ENCODE data around the gene KCNK3.

DNA sequence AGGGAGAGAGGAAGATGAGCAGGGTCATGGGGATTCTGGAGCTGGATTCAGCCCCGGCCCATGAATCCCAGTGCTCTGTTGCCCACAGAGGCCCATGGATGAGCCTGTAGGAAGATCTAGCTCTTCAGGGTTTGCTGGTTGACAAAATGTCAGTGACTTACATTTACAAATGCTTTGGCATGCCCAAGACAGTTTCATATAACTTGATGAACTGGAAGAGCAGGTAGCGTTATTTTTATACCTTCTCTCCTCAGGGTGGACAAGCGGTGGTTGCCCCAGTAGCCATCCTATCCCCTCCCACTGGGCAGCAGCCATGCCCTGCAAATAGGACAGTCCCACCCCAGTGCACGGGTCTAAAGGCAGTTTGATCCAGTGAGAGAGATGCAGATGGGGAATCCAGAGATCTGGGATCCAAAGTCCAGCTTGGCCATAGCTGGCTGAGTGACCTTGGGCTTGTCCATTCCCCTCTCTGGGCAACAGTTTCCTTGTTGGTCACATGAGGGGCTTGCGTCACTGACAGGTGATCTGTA is 21.5 kb upstream of the KCNK3 start:
- TF ChIP-seq POLR2AphosphoS5 (IDR thresholded peaks at IDR 0.05) (no peak), POLR2A (IDR thresholded peaks at IDR 0.05) (no peak), EP300 (IDR thresholded peaks at IDR 0.05) (no peak)
- TF ChIP-seq, protein P1, sequence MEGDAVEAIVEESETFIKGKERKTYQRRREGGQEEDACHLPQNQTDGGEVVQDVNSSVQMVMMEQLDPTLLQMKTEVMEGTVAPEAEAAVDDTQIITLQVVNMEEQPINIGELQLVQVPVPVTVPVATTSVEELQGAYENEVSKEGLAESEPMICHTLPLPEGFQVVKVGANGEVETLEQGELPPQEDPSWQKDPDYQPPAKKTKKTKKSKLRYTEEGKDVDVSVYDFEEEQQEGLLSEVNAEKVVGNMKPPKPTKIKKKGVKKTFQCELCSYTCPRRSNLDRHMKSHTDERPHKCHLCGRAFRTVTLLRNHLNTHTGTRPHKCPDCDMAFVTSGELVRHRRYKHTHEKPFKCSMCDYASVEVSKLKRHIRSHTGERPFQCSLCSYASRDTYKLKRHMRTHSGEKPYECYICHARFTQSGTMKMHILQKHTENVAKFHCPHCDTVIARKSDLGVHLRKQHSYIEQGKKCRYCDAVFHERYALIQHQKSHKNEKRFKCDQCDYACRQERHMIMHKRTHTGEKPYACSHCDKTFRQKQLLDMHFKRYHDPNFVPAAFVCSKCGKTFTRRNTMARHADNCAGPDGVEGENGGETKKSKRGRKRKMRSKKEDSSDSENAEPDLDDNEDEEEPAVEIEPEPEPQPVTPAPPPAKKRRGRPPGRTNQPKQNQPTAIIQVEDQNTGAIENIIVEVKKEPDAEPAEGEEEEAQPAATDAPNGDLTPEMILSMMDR (IDR thresholded peaks at IDR 0.05): no peak

Measured in gastroesophageal sphincter (tissue), 3 donors.